K562 (cell line): Measurements from ENCODE around the gene HPCAL1.

Experiments used
- BHLHE40 ChIP-seq: IDR thresholded peaks from 2 replicates; pipeline ENCODE4 v1.6.1; 2011; ENCODE audit warnings: low read length, improper control_type of control experiment
- CTCF ChIP-seq, 3 experiments: IDR thresholded peaks in 2 of 3; conservative IDR thresholded peaks in 1 of 3; 2 replicates each; pipeline ENCODE4 v1.5.1; 2011 to 2012; ENCODE audit warnings: low read length in 3 of 3, mild to moderate bottlenecking in 3 of 3, control low read depth in 2 of 3, improper control_type of control experiment in 1 of 3, inconsistent platforms in 1 of 3, low read depth in 1 of 3, mixed read lengths in 1 of 3, moderate library complexity in 1 of 3; ENCODE audit not compliant: insufficient read depth in 2 of 3
- FUS ChIP-seq: fragments of 200-400 bp; formaldehyde crosslinking; optimal IDR thresholded peaks from 2 replicates; pipeline ENCODE3; 2017; ENCODE audit warnings: low read depth, low read length
- GABPA ChIP-seq: fragments of 200-800 bp; sonication (Bioruptor generic); conservative IDR thresholded peaks from 2 replicates; pipeline ENCODE4 v1.6.1; 2016; ENCODE audit warnings: low read depth, missing genetic modification characterization, missing compliant biosample characterization
- JUN ChIP-seq, 2 experiments: sonication (generic) in 1 of 2; formaldehyde crosslinking in 1 of 2; IDR thresholded peaks; 2 replicates each; pipeline versions ENCODE4 v1.6.1 to v1.8.0; 2012 to 2022; ENCODE audit warnings: borderline replicate concordance in 2 of 2, mild to moderate bottlenecking in 2 of 2, improper control_type of control experiment in 1 of 2, low read depth in 1 of 2, low read length in 1 of 2, missing genetic modification reagents in 1 of 2
- NCOA6 ChIP-seq: fragments of 450-650 bp; IDR thresholded peaks from 2 replicates; pipeline ENCODE4 v1.6.1; 2017; ENCODE audit warnings: mild to moderate bottlenecking
- PHF8 ChIP-seq: fragments of 200-600 bp; sonication (generic); IDR thresholded peaks from 2 replicates; pipeline ENCODE4 v1.6.1; 2012; ENCODE audit warnings: mixed run types, mild to moderate bottlenecking, inconsistent platforms, low read length, moderate library complexity, borderline replicate concordance
- RBFOX2 ChIP-seq: fragments of 200-400 bp; formaldehyde crosslinking; IDR thresholded peaks from 2 replicates; pipeline ENCODE4 v1.6.1; 2017; ENCODE audit warnings: low read depth, mild to moderate bottlenecking, low read length, moderate library complexity
- THAP7 ChIP-seq: fragments of 250-450 bp; sonication (Bioruptor Pico); IDR thresholded peaks from 2 replicates; pipeline ENCODE4 v1.5.0; 2021
- XRCC3 ChIP-seq: fragments of 450-650 bp; IDR thresholded peaks from 2 replicates; pipeline ENCODE4 v1.6.1; 2017; ENCODE audit warnings: mild to moderate bottlenecking, moderate library complexity
- ZNF282 ChIP-seq: sonication (generic); formaldehyde crosslinking; IDR thresholded peaks from 2 replicates; pipeline ENCODE4 v1.8.1; 2023; ENCODE audit warnings: missing genetic modification reagents
- ZNF668 ChIP-seq: fragments of 250-450 bp; sonication (Bioruptor Pico); IDR thresholded peaks from 2 replicates; pipeline ENCODE4 v1.8.0; 2022; ENCODE audit warnings: mild to moderate bottlenecking, inconsistent platforms
- TF ChIP-seq, protein P1 (sequence below): sonication (generic); formaldehyde crosslinking; IDR thresholded peaks from 2 replicates; pipeline ENCODE4 v1.9.0; 2022; ENCODE audit warnings: mild to moderate bottlenecking, missing genetic modification reagents
- TF ChIP-seq, protein P2 (sequence below), 2 experiments: fragments of 450-650 bp in 1 of 2; sonication (generic) in 1 of 2; formaldehyde crosslinking in 1 of 2; IDR thresholded peaks in 1 of 2; conservative IDR thresholded peaks in 1 of 2; 2 replicates each; pipeline versions ENCODE4 v1.6.1 to v1.8.1; 2016 to 2023; ENCODE audit warnings: mild to moderate bottlenecking in 2 of 2, moderate library complexity in 2 of 2, inconsistent platforms in 1 of 2, missing genetic modification reagents in 1 of 2

GRCh38 chr2:10378189-10378588 is 75.5 kb downstream of the HPCAL1 start:
- TF ChIP-seq BHLHE40 = no peak
- TF ChIP-seq XRCC3 = no peak
- no peak for TF ChIP-seq RBFOX2
- TF ChIP-seq GABPA = no peak
- no peak for TF ChIP-seq CTCF (IDR thresholded peaks at IDR 0.05 in 2 of 3, conservative IDR thresholded peaks at IDR 0.05 in 1 of 3; ENCODE audit: insufficient read depth in 2 of 3, low read depth in 1 of 3, low read length in 3 of 3)
- no peak for TF ChIP-seq ZNF668
- no peak for TF ChIP-seq JUN (IDR thresholded peaks at IDR 0.05; ENCODE audit: borderline replicate concordance, low read depth, low read length)
- TF ChIP-seq JUN (CRISPR knock-in tag; IDR thresholded peaks at IDR 0.05; ENCODE audit: borderline replicate concordance) = no peak
- TF ChIP-seq NCOA6 = no peak
- TF ChIP-seq, protein P1, sequence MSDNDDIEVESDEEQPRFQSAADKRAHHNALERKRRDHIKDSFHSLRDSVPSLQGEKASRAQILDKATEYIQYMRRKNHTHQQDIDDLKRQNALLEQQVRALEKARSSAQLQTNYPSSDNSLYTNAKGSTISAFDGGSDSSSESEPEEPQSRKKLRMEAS = no peak
- TF ChIP-seq ZNF282 (CRISPR knock-in tag) = no peak
- TF ChIP-seq FUS = no peak
- TF ChIP-seq, protein P2, sequence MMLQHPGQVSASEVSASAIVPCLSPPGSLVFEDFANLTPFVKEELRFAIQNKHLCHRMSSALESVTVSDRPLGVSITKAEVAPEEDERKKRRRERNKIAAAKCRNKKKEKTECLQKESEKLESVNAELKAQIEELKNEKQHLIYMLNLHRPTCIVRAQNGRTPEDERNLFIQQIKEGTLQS (IDR thresholded peaks at IDR 0.05) = no peak
- TF ChIP-seq, protein P2 (CRISPR knock-in tag; conservative IDR thresholded peaks at IDR 0.05) = no peak
- TF ChIP-seq PHF8 = no peak
- no peak for TF ChIP-seq THAP7 (CRISPR knock-in tag)
